WI38 (cell line): ENCODE measurements around the gene ALMS1.
"Not testable (repeated sequence)": the region's sequence is repeated elsewhere in the genome, so short reads cannot be mapped to it uniquely, and the experiment has no call there.

Experiments used
- H3K4me3 ChIP-seq: 2 replicates; pipeline ENCODE4 v1.5.1; 2011; ENCODE audit warnings: low read depth, mild to moderate bottlenecking, control low read depth, low read length
- TF ChIP-seq, protein P1 (sequence below): IDR thresholded peaks from 2 replicates; pipeline ENCODE4 v1.5.1; 2012; ENCODE audit warnings: low read depth, mild to moderate bottlenecking, control low read depth, low read length

The ALMS1 gene

DNA sequence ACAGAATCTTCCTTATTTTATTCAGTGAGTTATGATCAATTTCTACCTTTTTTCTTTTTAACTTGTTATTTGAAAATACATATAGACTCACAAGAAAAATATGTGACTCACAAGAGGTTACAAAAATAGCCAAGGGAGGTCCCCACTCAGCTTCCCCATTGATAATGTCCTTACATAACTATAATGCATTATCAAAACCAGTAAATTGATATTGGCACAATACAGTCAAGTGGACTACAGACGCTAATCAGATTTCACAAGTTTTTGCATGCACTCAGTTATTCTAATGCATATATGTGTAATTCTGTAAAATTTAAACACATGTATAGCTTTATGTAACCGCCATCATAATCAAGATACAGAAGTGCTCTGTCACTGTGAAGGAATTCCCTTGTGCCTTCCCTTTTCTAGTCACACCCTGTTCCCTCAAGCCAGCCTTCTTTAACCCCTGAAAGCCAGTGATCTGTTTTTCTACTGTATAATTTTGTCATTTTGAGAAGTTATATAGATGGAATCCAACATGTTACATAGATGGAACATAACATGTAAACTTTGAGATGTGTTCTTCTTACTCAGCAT, 118.4 kb downstream of the ALMS1 start:
- TF ChIP-seq, protein P1, sequence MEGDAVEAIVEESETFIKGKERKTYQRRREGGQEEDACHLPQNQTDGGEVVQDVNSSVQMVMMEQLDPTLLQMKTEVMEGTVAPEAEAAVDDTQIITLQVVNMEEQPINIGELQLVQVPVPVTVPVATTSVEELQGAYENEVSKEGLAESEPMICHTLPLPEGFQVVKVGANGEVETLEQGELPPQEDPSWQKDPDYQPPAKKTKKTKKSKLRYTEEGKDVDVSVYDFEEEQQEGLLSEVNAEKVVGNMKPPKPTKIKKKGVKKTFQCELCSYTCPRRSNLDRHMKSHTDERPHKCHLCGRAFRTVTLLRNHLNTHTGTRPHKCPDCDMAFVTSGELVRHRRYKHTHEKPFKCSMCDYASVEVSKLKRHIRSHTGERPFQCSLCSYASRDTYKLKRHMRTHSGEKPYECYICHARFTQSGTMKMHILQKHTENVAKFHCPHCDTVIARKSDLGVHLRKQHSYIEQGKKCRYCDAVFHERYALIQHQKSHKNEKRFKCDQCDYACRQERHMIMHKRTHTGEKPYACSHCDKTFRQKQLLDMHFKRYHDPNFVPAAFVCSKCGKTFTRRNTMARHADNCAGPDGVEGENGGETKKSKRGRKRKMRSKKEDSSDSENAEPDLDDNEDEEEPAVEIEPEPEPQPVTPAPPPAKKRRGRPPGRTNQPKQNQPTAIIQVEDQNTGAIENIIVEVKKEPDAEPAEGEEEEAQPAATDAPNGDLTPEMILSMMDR = no peak
- no peak overlapping the region for H3K4me3 ChIP-seq

- H3K4me3 ChIP-seq = not testable (repeated sequence)
Observed at GRCh38 chr2:73504850-73505249, 119.2 kb downstream of the ALMS1 start.

GRCh38 chr2:73510470-73510869, 124.8 kb downstream of the ALMS1 start:
- not testable (repeated sequence) for H3K4me3 ChIP-seq

- TF ChIP-seq, protein P1 = no peak
- no peak overlapping the region for H3K4me3 ChIP-seq
Observed at GRCh38 chr2:73516033-73516432, 130.4 kb downstream of the ALMS1 start.

DNA sequence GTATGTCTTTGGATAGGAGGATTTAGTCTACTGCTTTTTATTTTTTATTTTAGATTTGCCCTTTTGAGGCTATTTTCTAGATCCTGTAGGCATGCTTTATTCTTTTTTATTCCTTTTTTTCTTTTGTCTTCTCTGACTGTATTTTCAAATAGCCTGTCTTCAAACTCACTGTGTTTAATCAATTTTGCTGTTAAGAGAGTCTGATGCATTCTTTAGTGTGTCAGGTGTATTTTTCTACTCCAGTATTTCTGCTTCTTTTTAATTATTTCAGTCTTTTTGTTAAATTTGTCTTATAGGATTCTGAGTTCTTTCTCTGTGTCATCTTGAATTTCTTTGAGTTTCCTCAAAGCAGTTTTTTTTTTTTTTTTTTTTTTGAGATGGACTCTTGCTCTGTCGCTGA, 143.1 kb downstream of the ALMS1 start:
- no peak overlapping the region for H3K4me3 ChIP-seq
- TF ChIP-seq, protein P1 = no peak

GRCh38 chr2:73530773-73531172, 145.1 kb downstream of the ALMS1 start:
- H3K4me3 ChIP-seq = not testable (repeated sequence)

DNA sequence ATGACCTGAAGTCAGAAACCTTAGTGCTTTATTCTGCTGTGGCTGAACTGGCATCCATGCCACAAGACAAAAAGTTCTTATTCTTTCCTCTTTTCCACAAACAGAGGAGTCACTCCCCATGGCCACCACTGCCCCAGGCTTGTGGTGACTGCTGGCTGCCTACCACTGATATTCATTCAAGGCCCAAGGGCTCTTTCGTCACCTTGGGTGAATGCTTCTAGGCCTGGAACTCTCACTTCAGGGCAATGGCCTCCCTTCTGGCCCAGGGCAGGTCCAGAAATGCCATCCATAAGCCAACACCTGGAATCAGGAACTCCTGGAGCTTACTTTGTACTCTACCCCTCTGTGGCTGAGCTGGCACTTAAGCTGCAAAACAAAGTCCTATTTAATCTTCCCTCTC, 146.7 kb downstream of the ALMS1 start:
- H3K4me3 ChIP-seq = no peak overlapping the region
- TF ChIP-seq, protein P1 = no peak

- H3K4me3 ChIP-seq = no peak overlapping the region
- TF ChIP-seq, protein P1 = no peak
Observed at GRCh38 chr2:73536133-73536840, 150.7 kb downstream of the ALMS1 start.

DNA sequence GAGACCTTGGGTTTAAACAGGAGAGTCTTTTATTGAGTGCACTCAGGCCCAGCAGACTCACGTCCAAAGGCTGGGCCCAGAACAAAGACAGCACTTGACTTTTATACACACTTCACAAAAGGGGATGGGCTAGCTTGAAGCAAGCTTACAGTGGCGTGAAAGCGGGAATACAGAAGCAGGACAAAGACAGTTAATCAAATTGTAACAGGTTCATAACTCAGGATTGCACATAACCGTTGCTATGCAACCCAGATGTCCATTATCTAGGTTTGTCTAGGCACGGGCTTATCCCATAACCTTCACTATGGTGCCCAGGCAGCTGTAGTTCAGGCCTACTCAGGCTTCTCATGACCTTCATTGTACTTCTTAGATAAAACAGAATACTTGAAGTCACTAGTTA, 175.2 kb downstream of the ALMS1 start:
- H3K4me3 ChIP-seq = not testable (repeated sequence)

GRCh38 chr2:73561422-73561821, 175.8 kb downstream of the ALMS1 start:
- TF ChIP-seq, protein P1 = no peak
- H3K4me3 ChIP-seq = no peak overlapping the region
